OCI-LY3 (cell line): ENCODE data around the gene MAMSTR.
"Not testable (repeated sequence)": the region's sequence is repeated elsewhere in the genome, so short reads cannot be mapped to it uniquely, and the experiment has no call there.

ENCODE experiments used
- H2AFZ ChIP-seq: fragments of 200-600, 300-600 bp; shearing (Covaris generic); 2 replicates; pipeline ENCODE4 v1.6.0; 2014; ENCODE audit warnings: antibody characterized with exemption, low read depth, low read length
- H3K27ac ChIP-seq: fragments of 200-600, 300-600 bp; sonication (generic); 2 replicates; pipeline ENCODE4 v1.5.1; 2014; ENCODE audit warnings: mild to moderate bottlenecking, low read length, moderate library complexity, mixed read lengths
- H3K27me3 ChIP-seq: fragments of 200-600, 300-600 bp; sonication (generic); 2 replicates; pipeline ENCODE4 v1.6.1; 2014; ENCODE audit warnings: low read depth, low read length, mixed read lengths
- H3K36me3 ChIP-seq: fragments of 200-600, 300-600 bp; sonication (generic); replicated peaks from 2 replicates; pipeline ENCODE3; 2014; ENCODE audit warnings: low read depth, low read length, mixed read lengths
- H3K4me1 ChIP-seq: fragments of 300-600, 200-600 bp; sonication (generic); 2 replicates; pipeline ENCODE4 v1.6.1; 2014; ENCODE audit warnings: low read length, mixed read lengths
- H3K4me2 ChIP-seq: fragments of 200-600, 300-600 bp; sonication (generic); 2 replicates; pipeline ENCODE4 v1.6.1; 2014; ENCODE audit warnings: low read length, mixed read lengths
- H3K4me3 ChIP-seq: fragments of 300-600, 200-600 bp; sonication (generic); 2 replicates; pipeline ENCODE4 v1.5.1; 2014; ENCODE audit warnings: antibody characterized with exemption, mild to moderate bottlenecking, low read length, moderate library complexity
- H3K79me2 ChIP-seq: fragments of 300-600, 200-600 bp; shearing (Covaris generic); 2 replicates; pipeline ENCODE4 v1.6.1; 2014; ENCODE audit warnings: mild to moderate bottlenecking, low read length, mixed read lengths
- H3K9ac ChIP-seq: fragments of 300-600, 200-600 bp; shearing (Covaris generic); 2 replicates; pipeline ENCODE4 v1.6.0; 2014; ENCODE audit warnings: mild to moderate bottlenecking, low read length, moderate library complexity
- H3K9me3 ChIP-seq: fragments of 200-600, 300-600 bp; shearing (Covaris generic); 2 replicates; pipeline ENCODE4 v1.6.1; 2014; ENCODE audit warnings: low read length, mixed read lengths; ENCODE audit not compliant: insufficient read depth
- H4K20me1 ChIP-seq: fragments of 200-600, 300-600 bp; sonication (generic); 2 replicates; pipeline ENCODE4 v1.6.1; 2016; ENCODE audit warnings: low read length, mixed read lengths; ENCODE audit not compliant: insufficient read depth
- CTCF ChIP-seq: fragments of 200-600, 300-600 bp; sonication (generic); IDR thresholded peaks from 2 replicates; pipeline ENCODE4 v1.5.1; 2014; ENCODE audit warnings: antibody characterized with exemption, low read length, low read depth
- EZH2phosphoT487 ChIP-seq: fragments of 200-600 bp; shearing (Covaris generic); IDR thresholded peaks from 2 replicates; pipeline ENCODE4 v1.6.1; 2018; ENCODE audit warnings: antibody characterized with exemption, mixed run types, low read depth

The MAMSTR gene

GRCh38 chr19:48719263-48720171 is at the start of gene MAMSTR:
Gene MAMSTR, minus strand, starts transcription at chr19:48719725. Its CDS starts 694 bp downstream, at chr19:48719031.
- TF ChIP-seq CTCF (no peak), EZH2phosphoT487 (no peak)
- H3K27ac ChIP-seq, result no peak within 1 kb of the TSS; the same call in 1 of the 2 replicates
- no peaks in the 10 kb centered on the region for H4K20me1 ChIP-seq
- H3K79me2 ChIP-seq, result no peaks in the 10 kb centered on the region; the same call in 1 of the 2 replicates
- H3K9ac ChIP-seq, result peak within 1 kb of the TSS; percentile 87
- no peaks in the 10 kb centered on the region for H3K36me3 ChIP-seq
- H3K4me3 ChIP-seq, result peak within 1 kb of the TSS; percentile 83
- no peaks in the 10 kb centered on the region for H3K9me3 ChIP-seq
- peak within 1 kb of the TSS; percentile 90 for H3K4me2 ChIP-seq
- H3K27me3 ChIP-seq, result no peaks in the 10 kb centered on the region
- H3K4me1 ChIP-seq, result peaks cover 17% of the 10 kb centered on the region
- peak within 1 kb of the TSS; percentile 59 for H2AFZ ChIP-seq

GRCh38 chr19:48768994-48769713 is 49.6 kb upstream of the MAMSTR start:
- TF ChIP-seq EZH2phosphoT487, result no peak
- TF ChIP-seq CTCF, result no peak
- H4K20me1 ChIP-seq, result no peaks in the 10 kb centered on the region
- no peaks in the 10 kb centered on the region for H3K9me3 ChIP-seq
- H3K4me2 ChIP-seq, result no peak overlapping the region
- H3K27ac ChIP-seq, result no peak overlapping the region
- peaks cover 6% of the 10 kb centered on the region; the same call in 1 of the 2 replicates for H3K4me1 ChIP-seq
- no peaks in the 10 kb centered on the region for H3K79me2 ChIP-seq
- no peak overlapping the region for H3K4me3 ChIP-seq
- no peak overlapping the region for H3K9ac ChIP-seq
- peaks cover 21% of the 10 kb centered on the region for H3K27me3 ChIP-seq
- H2AFZ ChIP-seq, result no peak overlapping the region
- H3K36me3 ChIP-seq, result no peaks in the 10 kb centered on the region

- H3K9ac ChIP-seq, H2AFZ ChIP-seq, H3K27ac ChIP-seq: not testable (repeated sequence)
Observed at GRCh38 chr19:48768171-48768753, 48.7 kb upstream of the MAMSTR start.

GRCh38 chr19:48765816-48766215 is 46.3 kb upstream of the MAMSTR start:
- not testable (repeated sequence) for H2AFZ ChIP-seq, H4K20me1 ChIP-seq, H3K9ac ChIP-seq, H3K4me3 ChIP-seq, H3K9me3 ChIP-seq, H3K27ac ChIP-seq, H3K4me1 ChIP-seq, H3K36me3 ChIP-seq, H3K79me2 ChIP-seq, H3K4me2 ChIP-seq
- peaks cover 19% of the 10 kb centered on the region for H3K27me3 ChIP-seq

More at GRCh38 chr19:48768171-48768753, 48.7 kb upstream of the MAMSTR start:
- not testable (repeated sequence) for H4K20me1 ChIP-seq, H3K4me3 ChIP-seq, H3K4me2 ChIP-seq, H3K36me3 ChIP-seq, H3K9me3 ChIP-seq, H3K79me2 ChIP-seq, H3K4me1 ChIP-seq
- peaks cover 21% of the 10 kb centered on the region for H3K27me3 ChIP-seq
